Measurements from ENCODE around the gene SCO2. TPM values are rescaled to one million over a fixed set of nuclear protein-coding genes. Genes with fewer than 3 reads are reported as not detected.
A peak's percentile ranks its signal among the peaks of the same experiment; 100 is the strongest.

SCO2 gene
- total and polyA plus RNA-seq, 2 of the 13 experiments (the other 11 are each of a cell fraction or from before 2014, with no cell fraction given) = 0.32 to 3.7 TPM

DNA sequence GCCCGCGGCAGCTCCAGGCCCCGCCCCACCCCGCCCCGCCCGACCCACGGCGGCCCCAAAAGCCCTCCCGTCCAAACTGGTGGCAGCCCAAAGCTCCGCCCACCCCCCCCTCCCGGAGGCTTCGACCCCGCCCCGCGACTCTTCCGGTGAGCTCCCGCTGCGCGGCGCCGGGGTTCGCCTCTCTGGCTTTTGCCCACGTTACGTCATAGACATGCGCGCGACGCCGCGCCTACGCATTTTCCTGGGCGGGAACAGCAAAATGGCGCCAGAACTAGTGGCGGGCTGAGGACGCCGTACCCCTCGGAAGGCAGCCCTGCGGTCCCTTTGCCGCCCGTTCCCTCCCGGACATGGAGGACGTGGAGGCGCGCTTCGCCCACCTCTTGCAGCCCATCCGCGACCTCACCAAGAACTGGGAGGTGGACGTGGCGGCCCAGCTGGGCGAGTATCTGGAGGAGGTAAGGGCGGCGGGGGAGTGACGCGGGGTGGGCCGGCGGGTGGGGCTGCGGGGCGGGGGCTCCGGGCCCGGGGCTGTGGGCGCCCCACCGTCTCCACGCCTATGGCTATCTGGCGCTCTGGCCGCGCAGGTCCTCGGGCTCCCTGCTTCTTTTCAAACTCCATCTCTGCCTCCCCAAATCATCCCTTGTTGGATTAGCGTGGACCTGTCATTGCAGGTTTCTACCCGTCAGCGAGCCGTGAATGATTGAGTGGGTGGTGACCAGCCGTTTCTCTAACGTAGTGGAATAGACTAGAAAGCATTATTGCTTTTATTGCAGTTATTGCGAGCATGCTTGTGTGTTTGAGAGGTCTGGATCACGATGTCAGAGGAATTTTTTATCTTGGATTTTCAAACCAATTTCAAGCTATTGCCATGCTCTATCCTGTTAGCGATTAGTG lies 17.2 kb downstream of the SCO2 start, which contains the start of gene NCAPH2 (continued):
- TF ChIP-seq SAP130 (CRISPR knock-in tag; IDR thresholded peaks at IDR 0.05; ENCODE audit: low read depth) (peak; percentile 96), MAZ (IDR thresholded peaks at IDR 0.05; ENCODE audit: borderline replicate concordance, low read depth, low read length) (peak; percentile 77; the same call in 1 of the 2 replicates), MAZ (CRISPR knock-in tag; IDR thresholded peaks at IDR 0.05; ENCODE audit: low read depth) (peak; percentile 51), CHD2 (IDR thresholded peaks at IDR 0.05; ENCODE audit: low read depth, low read length) (0 out of 2 replicates have a peak, but pooled peaks have one; percentile 28), ZNF264 (CRISPR knock-in tag; IDR thresholded peaks at IDR 0.05) (peak; percentile 30; the same call in 1 of the 2 replicates), ZBTB38 (CRISPR knock-in tag; IDR thresholded peaks at IDR 0.05) (peak; percentile 59; the same call in 1 of the 2 replicates), ZNF317 (CRISPR knock-in tag; IDR thresholded peaks at IDR 0.05) (0 out of 2 replicates have a peak, but pooled peaks have one; percentile 25), SIN3A (IDR thresholded peaks at IDR 0.05; ENCODE audit: borderline replicate concordance, low read depth, low read length) (peak; percentile 61; the same call in 1 of the 2 replicates), ZNF768 (CRISPR knock-in tag; IDR thresholded peaks at IDR 0.05) (peak; percentile 51; the same call in 1 of the 2 replicates), ZNF577 (CRISPR knock-in tag; IDR thresholded peaks at IDR 0.05; ENCODE audit: borderline replicate concordance, low read depth) (no peak), TOE1 (CRISPR knock-in tag; IDR thresholded peaks at IDR 0.05) (0 out of 2 replicates have a peak, but pooled peaks have one; percentile 44), ZNF629 (CRISPR knock-in tag; conservative IDR thresholded peaks at IDR 0.05) (0 out of 2 replicates have a peak, but pooled peaks have one; percentile 9), RELA (CRISPR knock-in tag; IDR thresholded peaks at IDR 0.05) (0 out of 2 replicates have a peak, but pooled peaks have one; percentile 20), SMC3 (IDR thresholded peaks at IDR 0.05; ENCODE audit: low read length) (no peak), ZNF17 (CRISPR knock-in tag; IDR thresholded peaks at IDR 0.05) (no peak), SP5 (CRISPR knock-in tag; IDR thresholded peaks at IDR 0.05; ENCODE audit: borderline replicate concordance, low read depth) (no peak; the same call in 1 of the 2 replicates), GABPA (IDR thresholded peaks at IDR 0.05; ENCODE audit: low read depth, low read length) (peak; percentile 73), GABPA (CRISPR knock-in tag; IDR thresholded peaks at IDR 0.05; ENCODE audit: low read depth) (peak; percentile 93), ZNF792 (CRISPR knock-in tag; IDR thresholded peaks at IDR 0.05) (0 out of 2 replicates have a peak, but pooled peaks have one; percentile 32), ZNF143 (CRISPR knock-in tag; IDR thresholded peaks at IDR 0.05) (peak; percentile 31; the same call in 1 of the 2 replicates), NRL (CRISPR knock-in tag; IDR thresholded peaks at IDR 0.05; ENCODE audit: borderline replicate concordance) (peak; percentile 71; the same call in 1 of the 2 replicates)
- TF ChIP-seq, protein P1, sequence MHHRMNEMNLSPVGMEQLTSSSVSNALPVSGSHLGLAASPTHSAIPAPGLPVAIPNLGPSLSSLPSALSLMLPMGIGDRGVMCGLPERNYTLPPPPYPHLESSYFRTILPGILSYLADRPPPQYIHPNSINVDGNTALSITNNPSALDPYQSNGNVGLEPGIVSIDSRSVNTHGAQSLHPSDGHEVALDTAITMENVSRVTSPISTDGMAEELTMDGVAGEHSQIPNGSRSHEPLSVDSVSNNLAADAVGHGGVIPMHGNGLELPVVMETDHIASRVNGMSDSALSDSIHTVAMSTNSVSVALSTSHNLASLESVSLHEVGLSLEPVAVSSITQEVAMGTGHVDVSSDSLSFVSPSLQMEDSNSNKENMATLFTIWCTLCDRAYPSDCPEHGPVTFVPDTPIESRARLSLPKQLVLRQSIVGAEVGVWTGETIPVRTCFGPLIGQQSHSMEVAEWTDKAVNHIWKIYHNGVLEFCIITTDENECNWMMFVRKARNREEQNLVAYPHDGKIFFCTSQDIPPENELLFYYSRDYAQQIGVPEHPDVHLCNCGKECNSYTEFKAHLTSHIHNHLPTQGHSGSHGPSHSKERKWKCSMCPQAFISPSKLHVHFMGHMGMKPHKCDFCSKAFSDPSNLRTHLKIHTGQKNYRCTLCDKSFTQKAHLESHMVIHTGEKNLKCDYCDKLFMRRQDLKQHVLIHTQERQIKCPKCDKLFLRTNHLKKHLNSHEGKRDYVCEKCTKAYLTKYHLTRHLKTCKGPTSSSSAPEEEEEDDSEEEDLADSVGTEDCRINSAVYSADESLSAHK (CRISPR knock-in tag; IDR thresholded peaks at IDR 0.05; ENCODE audit: borderline replicate concordance) = no peak
- TF ChIP-seq, protein P2, sequence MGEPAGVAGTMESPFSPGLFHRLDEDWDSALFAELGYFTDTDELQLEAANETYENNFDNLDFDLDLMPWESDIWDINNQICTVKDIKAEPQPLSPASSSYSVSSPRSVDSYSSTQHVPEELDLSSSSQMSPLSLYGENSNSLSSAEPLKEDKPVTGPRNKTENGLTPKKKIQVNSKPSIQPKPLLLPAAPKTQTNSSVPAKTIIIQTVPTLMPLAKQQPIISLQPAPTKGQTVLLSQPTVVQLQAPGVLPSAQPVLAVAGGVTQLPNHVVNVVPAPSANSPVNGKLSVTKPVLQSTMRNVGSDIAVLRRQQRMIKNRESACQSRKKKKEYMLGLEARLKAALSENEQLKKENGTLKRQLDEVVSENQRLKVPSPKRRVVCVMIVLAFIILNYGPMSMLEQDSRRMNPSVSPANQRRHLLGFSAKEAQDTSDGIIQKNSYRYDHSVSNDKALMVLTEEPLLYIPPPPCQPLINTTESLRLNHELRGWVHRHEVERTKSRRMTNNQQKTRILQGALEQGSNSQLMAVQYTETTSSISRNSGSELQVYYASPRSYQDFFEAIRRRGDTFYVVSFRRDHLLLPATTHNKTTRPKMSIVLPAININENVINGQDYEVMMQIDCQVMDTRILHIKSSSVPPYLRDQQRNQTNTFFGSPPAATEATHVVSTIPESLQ (CRISPR knock-in tag; conservative IDR thresholded peaks at IDR 0.05) = 0 out of 2 replicates have a peak, but pooled peaks have one; percentile 37
- TF ChIP-seq, protein P3, sequence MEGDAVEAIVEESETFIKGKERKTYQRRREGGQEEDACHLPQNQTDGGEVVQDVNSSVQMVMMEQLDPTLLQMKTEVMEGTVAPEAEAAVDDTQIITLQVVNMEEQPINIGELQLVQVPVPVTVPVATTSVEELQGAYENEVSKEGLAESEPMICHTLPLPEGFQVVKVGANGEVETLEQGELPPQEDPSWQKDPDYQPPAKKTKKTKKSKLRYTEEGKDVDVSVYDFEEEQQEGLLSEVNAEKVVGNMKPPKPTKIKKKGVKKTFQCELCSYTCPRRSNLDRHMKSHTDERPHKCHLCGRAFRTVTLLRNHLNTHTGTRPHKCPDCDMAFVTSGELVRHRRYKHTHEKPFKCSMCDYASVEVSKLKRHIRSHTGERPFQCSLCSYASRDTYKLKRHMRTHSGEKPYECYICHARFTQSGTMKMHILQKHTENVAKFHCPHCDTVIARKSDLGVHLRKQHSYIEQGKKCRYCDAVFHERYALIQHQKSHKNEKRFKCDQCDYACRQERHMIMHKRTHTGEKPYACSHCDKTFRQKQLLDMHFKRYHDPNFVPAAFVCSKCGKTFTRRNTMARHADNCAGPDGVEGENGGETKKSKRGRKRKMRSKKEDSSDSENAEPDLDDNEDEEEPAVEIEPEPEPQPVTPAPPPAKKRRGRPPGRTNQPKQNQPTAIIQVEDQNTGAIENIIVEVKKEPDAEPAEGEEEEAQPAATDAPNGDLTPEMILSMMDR (CRISPR knock-in tag; IDR thresholded peaks at IDR 0.05) = peak; percentile 50

Data from HepG2 (cell line).